ENCODE results near the gene CASP12. TPM values are rescaled to one million over a fixed set of nuclear protein-coding genes. Genes with fewer than 3 reads are reported as not detected.
"Not testable (repeated sequence)": the region's sequence is repeated elsewhere in the genome, so short reads cannot be mapped to it uniquely, and the experiment has no call there.

CASP12 gene
- not detected in 2 replicates for total RNA-seq (2014; rRNA removed; shearing (Covaris generic); ENCODE audit: low replicate concordance)

DNA sequence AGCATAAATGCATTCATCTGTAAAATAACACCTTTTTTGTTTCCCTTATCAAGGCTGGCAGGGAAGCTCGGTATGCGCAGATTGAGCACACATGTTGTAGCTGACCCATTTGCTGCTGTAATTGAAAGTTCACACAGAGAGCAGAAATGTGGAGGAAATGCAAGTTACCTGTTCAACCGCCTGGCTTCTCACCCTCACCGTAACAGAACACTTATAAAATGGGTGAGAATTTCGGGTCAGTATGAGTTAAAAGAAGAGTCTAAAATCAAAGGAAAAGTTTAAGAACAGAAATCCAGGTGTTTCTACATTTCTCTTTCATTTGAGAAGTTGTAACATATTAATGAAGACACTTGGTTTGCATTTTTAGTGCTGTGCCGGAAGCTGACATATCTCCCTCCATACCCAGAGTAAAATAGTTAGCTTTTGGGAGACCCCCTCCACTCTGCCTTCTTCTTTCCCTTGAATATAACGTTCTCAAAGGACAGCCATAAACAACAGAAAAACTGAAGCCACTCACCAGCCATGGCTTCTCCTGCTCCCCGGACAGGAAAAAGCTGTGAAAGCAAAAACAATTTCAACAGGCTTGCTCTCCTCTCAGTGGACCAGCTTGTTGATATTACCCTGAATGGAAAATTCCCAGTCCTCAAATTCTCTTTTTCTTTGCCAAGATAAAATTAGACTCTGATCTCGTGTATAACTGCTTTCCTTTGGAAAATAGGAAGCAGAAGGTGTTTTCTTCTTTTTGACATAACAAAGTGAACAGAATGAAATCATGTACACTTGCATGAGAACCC lies at the start of gene CASP12:
TSS of gene CASP12 (minus strand) at position 570 of the 794 bp plus-strand sequence.
- DNase-seq (ENCODE audit: low read depth): no peak
- in situ Hi-C loops (cut with HindIII; ENCODE audit: low pct_unique_long_range_greater_than_20kb, low sequenced_read_pairs): no loop called here

DNA sequence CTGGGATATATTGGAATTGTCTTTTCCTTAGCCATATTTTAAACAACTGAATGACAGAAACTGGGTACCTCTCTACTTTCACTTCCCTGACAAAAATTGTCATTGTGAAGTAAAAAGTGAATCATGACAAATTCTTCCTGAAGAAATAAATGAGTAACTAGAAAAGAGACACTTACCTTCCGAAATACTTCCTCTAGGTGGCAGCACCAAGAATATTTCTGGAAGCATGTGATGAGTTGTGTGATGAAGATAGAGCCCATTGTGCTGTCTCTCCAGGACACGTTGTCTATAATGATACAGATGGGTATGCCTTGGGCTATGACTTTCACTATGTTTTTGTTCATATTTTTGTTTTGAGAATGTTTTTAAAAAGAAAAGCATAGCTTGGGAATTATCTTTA lies 48.6 kb upstream of the CASP12 start:
- DNase-seq (ENCODE audit: low read depth): peak; percentile 42
- in situ Hi-C loops (cut with HindIII; ENCODE audit: low pct_unique_long_range_greater_than_20kb, low sequenced_read_pairs): no loop called here

DNA sequence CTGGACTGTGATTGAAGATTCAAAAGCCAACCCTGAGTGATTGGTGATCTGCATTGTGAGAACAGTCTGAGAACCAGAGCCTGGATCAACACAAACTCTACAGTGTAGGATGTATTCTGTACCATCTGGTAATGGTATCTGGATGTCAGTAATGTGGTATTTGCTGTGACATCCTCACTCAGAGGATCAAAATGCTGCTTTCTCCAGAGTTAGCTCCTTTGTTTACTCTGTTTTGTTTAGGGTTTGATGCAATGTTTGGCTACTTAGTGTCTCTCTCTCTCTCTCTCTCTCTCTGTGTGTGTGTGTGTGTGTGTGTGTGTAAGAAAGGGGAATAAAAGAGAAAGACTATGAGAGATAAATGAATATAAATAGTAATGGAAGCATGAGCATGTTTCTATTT lies 45.8 kb upstream of the CASP12 start:
- in situ Hi-C loops (cut with HindIII; ENCODE audit: low pct_unique_long_range_greater_than_20kb, low sequenced_read_pairs): no loop called here

DNA sequence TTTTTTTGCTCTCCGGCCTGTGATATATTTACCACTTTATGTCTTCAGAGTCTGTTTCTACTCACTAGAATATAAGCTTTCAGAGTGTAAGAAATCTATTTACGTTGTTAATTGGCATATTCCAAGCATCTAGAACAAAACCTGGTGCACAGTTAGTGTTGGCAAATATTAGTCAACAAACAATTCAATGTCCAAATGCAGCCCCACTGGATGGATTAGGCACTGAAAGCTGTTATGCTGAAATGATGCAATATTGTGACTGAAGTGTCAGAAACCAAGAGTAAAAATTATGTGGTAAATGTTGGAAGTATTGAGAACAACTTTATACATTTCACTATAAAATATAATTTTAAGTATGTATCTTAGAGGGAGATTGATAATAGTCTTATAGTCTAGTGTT lies 45.3 kb upstream of the CASP12 start:
- in situ Hi-C loops (cut with HindIII; ENCODE audit: low pct_unique_long_range_greater_than_20kb, low sequenced_read_pairs): no loop called here
- no peak for DNase-seq (ENCODE audit: low read depth)

More for the DNA sequence above, 45.8 kb upstream of the CASP12 start:
- no peak for DNase-seq (ENCODE audit: low read depth)

DNA sequence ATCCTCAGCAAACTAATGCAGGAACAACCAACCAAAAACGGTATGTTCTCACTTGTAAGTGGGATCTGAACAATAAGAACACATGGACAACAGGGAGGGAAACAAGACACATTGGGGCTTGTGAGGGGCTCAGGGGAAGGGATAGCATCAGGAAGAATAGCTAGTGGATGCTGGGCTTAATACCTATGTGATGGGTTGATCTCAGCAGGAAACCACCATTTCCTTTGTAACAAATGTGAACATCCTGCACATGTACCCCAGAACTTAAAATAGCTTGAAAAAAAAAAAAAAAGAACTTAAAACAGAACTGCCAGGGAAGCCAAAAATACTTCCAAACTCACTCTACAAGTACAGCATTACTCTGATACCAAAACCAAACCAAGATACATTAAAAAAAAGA lies 36.3 kb upstream of the CASP12 start:
- DNase-seq (ENCODE audit: low read depth): no peak
- in situ Hi-C loops (cut with HindIII; ENCODE audit: low pct_unique_long_range_greater_than_20kb, low sequenced_read_pairs): no loop called here

DNA sequence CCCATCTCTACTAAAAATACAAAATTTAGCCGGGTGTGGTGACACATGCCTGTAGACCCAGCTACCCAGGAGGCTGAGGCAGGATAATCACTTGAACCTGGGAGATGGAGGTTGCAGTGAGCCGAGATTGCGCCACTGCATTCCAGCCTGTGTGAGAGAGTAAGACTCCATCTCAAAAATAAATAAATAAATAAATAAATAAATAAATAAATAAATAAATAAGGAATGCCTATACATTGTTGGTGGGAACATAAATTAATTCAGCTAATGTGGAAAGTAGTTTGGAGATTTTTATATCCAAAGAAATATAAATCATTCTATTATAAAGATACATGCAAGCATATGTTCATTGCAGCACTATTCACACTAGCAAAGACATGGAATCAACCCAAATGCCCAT lies 35.8 kb upstream of the CASP12 start:
- DNase-seq (ENCODE audit: low read depth); in situ Hi-C loops (cut with HindIII; ENCODE audit: low pct_unique_long_range_greater_than_20kb, low sequenced_read_pairs): not testable (repeated sequence)

DNA sequence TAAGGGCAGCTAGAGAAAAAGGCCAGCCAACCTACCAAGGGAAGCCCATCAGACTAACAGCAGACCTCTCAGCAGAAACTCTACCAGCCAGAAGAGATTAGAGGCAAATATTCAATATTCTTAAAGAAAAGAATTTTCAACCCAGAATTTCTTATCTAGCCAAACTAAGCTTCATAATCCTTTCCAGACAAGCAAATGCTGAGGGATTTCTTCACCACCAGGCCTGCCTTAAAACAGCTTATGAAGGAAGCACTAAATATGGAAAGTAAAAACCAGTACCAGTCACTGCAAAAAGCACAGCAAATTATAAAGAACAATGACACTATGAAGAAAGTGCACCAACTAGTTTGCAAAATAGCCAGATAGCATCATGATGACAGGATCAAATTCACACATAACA lies 30.6 kb upstream of the CASP12 start:
- in situ Hi-C loops (cut with HindIII; ENCODE audit: low pct_unique_long_range_greater_than_20kb, low sequenced_read_pairs): no loop called here
- DNase-seq (ENCODE audit: low read depth): no peak

DNA sequence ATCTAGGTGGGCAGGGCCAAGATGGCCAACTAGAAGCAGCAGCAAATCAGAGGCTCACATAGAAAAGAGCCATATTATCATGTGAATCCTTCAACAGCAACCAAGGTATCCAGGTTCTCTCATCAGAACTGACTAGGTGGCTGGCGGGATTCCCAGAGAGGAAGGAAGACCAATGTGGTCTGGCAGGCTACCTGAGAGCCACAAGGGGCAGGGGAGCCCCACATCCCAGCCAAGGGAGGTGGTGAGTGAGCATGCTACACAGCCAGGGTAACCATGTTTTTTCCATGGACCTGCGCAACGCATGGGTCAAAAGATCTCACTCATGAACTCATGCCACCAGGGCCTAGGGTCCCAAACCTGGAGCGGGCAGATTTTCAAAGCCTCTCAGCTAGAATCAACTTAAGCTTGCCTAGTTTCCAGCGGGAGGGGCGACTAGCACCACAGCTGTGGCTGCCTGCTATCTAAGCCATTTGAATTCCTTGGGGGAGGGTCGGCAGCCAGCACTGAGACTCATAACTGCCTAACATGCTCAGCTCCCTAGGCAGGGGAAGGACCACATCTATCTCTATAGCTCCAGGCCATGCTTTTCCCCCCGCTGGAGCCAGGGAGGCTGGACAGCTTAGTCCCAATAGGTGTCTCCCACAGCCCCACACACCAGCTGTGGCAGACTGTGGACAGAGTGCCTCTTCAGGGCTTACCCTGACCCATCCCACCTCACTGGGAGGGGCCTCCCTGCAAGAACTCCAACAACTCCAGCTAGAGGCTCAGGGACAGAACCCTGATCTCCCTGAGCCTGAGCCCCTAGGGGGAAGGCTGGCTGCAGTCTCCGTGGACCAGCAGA lies 28.7 kb upstream of the CASP12 start:
- DNase-seq (ENCODE audit: low read depth): no peak
- in situ Hi-C loops (cut with HindIII; ENCODE audit: low pct_unique_long_range_greater_than_20kb, low sequenced_read_pairs): no loop called here

DNA sequence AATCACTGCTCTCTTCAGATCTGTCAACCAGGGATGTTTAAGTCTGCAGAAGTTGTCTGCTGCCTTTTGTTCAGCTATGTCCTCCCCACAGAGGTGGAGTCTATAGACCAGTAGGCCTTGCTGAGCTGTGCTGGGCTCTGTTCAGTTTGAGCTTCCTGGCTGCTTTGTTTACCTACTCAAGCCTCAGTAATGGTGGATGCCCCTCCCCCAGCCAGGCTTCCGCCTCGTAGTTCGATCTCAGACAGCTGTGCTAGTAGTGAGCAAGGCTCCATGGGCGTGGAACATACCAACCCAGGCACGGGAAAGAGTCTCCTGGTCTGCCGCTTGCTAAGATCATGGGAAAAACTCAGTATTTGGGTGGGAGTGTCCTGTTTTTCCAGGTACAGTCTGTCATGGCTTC lies 27.6 kb upstream of the CASP12 start:
- in situ Hi-C loops (cut with HindIII; ENCODE audit: low pct_unique_long_range_greater_than_20kb, low sequenced_read_pairs): no loop called here
- no peak for DNase-seq (ENCODE audit: low read depth)

DNA sequence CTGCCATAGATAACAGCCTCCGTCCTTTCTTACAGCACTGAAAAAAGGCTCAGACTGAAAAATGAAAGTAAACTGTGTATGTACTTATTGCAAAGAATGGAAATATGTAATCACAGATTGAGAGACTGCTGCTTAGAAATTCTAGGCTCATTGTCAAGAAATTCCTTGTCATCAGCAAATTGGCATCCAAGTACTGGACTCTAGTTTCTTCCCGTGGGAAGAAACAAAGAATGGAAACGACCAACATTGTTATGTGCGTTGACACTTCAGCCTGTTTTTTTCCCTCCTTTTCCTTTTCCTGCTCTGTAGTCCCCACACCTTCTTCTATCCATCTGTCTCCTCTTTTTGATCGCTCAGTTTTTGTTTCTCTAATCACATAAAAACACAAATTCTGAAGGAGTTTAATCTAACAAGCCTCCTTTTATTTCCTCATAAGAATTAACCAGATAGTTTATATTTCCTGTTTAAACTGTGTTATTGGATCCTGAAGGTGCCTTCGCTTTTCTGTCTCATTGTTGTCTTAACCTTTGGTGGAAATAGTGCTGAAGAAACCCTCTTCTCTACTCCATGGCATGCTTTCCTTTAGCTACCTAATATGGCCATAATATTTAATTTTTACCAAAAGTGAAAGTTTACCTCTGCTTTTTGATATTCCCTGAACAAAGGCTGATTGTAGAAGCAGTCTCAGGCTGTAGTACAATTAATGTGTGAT lies 20.0 kb upstream of the CASP12 start:
- no peak for DNase-seq (ENCODE audit: low read depth)

DNA sequence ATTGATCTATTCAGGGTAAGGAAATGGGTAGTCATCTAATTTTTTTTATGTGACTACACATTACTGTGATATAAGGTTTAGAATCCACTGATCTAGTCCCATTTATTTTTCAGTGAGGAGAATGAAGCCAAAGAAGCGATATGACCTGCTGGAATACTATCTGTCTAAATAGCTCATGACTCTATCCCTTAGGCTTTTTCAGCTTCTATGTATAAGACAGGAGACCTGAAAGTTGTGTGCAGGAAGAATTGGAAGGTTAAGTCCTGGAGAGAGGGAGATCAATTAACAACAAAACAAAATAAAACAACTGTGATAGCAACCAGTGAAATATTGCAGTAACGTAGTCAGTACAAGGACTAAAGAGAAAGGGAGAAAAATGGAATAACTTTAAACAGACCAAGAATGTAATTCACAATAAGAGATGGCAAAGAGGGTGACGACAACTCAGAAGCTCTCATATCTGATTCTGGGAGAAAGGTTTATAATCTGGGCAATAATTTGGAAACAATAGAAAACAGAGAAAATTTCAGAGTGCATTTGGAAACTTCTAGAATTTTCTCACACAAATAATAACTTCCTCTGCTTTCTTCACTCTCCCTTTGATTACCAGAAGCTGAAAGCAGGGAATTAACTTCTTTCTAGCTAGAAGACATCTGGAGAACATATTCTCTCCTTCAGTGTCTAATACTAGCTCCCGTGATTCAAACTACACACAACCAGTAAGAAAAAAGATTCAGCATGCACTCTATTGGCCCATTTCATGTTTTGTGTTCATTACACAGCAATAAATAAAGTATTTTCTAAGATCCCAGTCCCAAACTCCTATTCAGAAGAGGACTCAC lies 19.2 kb upstream of the CASP12 start:
- no peak for DNase-seq (ENCODE audit: low read depth)
- in situ Hi-C loops (cut with HindIII; ENCODE audit: low pct_unique_long_range_greater_than_20kb, low sequenced_read_pairs): no loop called here

More for the DNA sequence above, 20.0 kb upstream of the CASP12 start:
- in situ Hi-C loops (cut with HindIII; ENCODE audit: low pct_unique_long_range_greater_than_20kb, low sequenced_read_pairs): no loop called here

DNA sequence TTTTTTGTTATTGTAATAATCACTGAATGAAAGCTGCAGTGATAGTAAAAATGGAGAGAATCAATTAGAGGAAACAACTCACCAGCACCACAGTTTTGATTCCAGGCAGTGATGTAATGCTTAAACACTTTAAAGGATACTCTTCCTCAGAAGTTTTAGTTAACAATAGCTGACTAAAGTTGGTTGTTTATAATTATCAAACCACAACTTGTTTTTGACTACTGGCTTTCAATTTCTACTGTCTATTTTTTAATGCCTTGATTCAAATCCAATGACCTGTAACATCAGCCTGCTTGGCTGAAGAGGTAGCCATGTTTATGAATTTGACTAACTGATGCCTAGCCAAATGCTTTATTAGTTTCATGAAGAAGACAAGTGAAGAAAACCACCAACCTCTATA lies 18.2 kb upstream of the CASP12 start:
- in situ Hi-C loops (cut with HindIII; ENCODE audit: low pct_unique_long_range_greater_than_20kb, low sequenced_read_pairs): no loop called here
- no peak for DNase-seq (ENCODE audit: low read depth)

DNA sequence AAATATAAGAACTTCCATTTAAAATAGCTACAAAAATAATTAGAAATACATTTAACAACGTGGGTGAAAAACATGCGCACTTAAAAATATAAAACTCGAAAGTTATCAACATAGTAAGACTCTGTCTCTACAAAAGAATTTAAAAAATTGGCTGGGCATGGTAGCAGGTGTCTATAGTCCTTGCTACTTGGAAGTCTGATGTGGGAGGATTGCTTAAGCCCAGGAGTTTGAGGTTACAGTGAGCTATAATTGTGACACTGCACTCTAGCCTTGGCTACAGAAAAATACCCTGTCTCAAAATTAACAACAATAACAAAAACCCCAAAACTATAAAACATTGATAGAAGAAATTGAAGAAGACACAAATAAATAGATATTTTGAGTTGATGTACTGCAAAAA lies 13.8 kb upstream of the CASP12 start:
- no peak for DNase-seq (ENCODE audit: low read depth)
- in situ Hi-C loops (cut with HindIII; ENCODE audit: low pct_unique_long_range_greater_than_20kb, low sequenced_read_pairs): no loop called here

DNA sequence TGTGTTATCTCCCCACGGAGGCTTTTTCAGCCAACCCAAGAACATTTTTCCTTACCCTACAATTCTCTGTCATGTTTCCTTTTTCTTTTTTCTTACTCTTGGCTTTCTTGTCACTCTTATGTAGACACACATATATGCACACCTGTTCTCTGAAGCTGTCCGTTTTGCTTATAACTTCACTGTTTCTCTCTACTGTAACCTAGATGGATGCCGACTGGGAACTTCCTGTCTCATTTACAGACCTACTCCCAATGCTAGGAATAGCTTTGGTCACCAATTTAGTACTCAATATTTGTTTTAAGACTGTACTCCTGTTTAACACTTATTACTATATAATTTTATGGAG lies 9.9 kb upstream of the CASP12 start:
- in situ Hi-C loops (cut with HindIII; ENCODE audit: low pct_unique_long_range_greater_than_20kb, low sequenced_read_pairs): no loop called here
- no peak for DNase-seq (ENCODE audit: low read depth)

DNA sequence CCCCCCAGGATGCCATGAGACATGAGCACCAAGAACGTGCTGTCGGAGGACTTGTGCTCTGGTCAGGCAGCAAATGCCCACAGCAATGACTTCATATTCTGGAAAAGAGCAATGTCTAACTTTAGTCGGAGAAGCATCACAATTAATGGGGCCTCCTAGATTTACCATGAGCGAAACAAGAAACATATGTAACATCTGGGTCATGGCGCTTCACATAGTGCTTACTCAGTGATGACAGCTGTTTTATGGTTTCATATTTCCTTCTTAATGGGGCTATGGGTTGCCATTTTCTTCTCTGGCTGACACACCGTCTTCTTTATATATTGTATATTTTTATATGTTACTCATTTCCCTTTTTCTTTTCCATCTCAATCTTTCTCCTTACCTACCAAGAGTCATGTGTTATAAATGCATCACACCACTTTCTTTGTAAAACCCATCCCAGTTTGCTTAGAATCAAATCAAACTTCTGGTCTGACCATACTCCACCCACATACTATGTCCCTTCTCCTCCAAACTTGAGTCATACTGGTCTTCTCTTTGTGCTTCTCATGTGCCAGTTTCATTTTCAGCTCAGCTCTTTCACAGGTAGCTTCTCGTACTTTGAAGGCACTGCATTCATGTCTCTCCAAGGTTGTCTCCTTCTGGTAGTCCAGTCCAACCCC lies 9.4 kb upstream of the CASP12 start:
- in situ Hi-C loops (cut with HindIII; ENCODE audit: low pct_unique_long_range_greater_than_20kb, low sequenced_read_pairs): no loop called here
- DNase-seq (ENCODE audit: low read depth): no peak

DNA sequence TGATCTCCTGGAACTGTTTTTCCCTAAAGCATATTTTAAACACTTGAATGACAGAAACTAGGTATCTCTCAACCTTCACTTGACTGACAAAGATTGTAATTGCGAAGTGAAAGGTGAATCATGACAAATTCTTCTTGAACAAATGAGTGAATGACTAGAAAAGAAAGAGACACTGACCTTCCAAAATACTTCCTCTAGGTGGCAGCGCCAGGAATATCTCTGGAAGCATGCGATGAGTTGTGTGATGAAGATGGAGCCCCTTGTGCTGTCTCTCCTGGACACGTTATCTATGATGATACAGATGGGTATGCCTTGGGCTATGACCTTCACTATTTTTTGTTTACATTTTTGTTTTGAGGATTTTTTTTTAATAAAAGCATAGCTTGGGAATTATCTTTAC lies 7.0 kb upstream of the CASP12 start:
- in situ Hi-C loops (cut with HindIII; ENCODE audit: low pct_unique_long_range_greater_than_20kb, low sequenced_read_pairs): no loop called here
- DNase-seq (ENCODE audit: low read depth): no peak

DNA sequence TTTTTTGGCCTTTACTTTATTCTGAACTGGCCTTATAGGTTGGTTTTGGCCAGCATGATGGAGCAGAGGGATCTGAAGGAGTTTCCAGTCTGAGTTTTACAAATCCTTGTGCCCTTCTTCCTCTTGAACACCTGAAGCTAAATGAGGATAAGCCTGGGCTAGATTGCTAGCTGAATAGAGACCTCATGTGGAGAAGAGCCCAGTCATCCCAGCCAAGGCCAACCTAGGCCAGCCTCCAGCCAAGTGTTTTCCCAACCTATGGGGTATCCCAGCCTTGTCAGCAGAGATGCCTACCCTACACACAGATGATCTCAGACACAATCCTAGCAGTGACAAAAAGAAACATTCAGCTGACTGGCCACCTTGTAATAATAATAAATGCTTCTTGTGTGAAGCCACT lies 966 bp upstream of the CASP12 start:
- no peak for DNase-seq (ENCODE audit: low read depth)
- in situ Hi-C loops (cut with HindIII; ENCODE audit: low pct_unique_long_range_greater_than_20kb, low sequenced_read_pairs): no loop called here

DNA sequence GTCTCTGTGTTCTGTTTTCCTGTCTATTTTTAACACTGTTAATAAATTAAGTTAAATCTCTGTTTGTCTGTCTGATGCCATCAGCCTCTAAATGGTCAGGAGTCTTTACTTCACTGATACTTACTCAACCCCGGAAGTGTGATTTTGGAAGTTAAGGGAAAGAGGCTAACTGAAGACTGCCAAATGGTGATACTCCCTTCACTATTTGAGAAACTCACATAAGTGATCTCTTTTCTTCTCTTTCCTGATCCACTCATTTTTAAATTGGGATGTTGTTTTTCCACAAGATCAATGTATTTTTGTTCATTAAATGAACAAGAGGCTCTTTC lies 389 bp upstream of the CASP12 start:
- DNase-seq (ENCODE audit: low read depth): no peak
- in situ Hi-C loops (cut with HindIII; ENCODE audit: low pct_unique_long_range_greater_than_20kb, low sequenced_read_pairs): no loop called here
